ENCODE measurements around the gene FYB2. TPM values are rescaled to one million over a fixed set of nuclear protein-coding genes. Genes with fewer than 3 reads are reported as not detected.

The FYB2 gene, protein sequence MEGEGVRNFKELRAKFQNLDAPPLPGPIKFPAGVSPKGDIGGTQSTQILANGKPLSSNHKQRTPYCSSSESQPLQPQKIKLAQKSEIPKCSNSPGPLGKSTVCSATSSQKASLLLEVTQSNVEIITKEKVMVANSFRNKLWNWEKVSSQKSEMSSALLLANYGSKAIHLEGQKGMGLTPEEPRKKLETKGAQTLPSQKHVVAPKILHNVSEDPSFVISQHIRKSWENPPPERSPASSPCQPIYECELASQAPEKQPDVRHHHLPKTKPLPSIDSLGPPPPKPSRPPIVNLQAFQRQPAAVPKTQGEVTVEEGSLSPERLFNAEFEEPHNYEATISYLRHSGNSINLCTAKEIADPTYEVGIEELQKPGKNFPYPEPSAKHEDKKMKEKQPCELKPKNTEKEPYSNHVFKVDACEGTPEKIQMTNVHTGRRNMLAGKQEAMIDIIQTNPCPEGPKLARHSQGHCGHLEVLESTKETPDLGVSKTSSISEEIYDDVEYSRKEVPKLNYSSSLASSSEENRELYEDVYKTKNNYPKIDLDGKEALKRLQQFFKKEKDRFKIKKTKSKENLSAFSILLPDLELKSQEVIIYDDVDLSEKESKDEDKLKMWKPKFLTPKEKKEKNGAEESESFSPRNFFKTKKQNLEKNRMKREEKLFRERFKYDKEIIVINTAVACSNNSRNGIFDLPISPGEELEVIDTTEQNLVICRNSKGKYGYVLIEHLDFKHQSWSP
- under 1 TPM; 0.39 to 0.70 TPM for total RNA-seq

GRCh38 chr1:56819387-56819899 is at the start of gene FYB2:
Gene FYB2, minus strand, starts transcription at chr1:56819404. Its CDS starts 114 bp downstream, at chr1:56819290.
- TF ChIP-seq, protein P1, sequence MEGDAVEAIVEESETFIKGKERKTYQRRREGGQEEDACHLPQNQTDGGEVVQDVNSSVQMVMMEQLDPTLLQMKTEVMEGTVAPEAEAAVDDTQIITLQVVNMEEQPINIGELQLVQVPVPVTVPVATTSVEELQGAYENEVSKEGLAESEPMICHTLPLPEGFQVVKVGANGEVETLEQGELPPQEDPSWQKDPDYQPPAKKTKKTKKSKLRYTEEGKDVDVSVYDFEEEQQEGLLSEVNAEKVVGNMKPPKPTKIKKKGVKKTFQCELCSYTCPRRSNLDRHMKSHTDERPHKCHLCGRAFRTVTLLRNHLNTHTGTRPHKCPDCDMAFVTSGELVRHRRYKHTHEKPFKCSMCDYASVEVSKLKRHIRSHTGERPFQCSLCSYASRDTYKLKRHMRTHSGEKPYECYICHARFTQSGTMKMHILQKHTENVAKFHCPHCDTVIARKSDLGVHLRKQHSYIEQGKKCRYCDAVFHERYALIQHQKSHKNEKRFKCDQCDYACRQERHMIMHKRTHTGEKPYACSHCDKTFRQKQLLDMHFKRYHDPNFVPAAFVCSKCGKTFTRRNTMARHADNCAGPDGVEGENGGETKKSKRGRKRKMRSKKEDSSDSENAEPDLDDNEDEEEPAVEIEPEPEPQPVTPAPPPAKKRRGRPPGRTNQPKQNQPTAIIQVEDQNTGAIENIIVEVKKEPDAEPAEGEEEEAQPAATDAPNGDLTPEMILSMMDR (IDR thresholded peaks at IDR 0.05): no peak
- Histone ChIP-seq H3K4me3 (no peak within 1 kb of the TSS), H3K4me1 (peaks cover 0 to 29% of the 10 kb centered on the region in 2 donors), H3K9me3 (peaks cover 0 to 4% of the 10 kb centered on the region in 2 donors), H3K27me3 (no peaks in the 10 kb centered on the region), H3K27ac (peak within 1 kb of the TSS; percentile 74 to 82), H3K36me3 (no peaks in the 10 kb centered on the region)
- DNase-seq (ENCODE audit: low spot score): no peak

- no peaks in the 10 kb centered on the region for H3K27me3 ChIP-seq
- TF ChIP-seq, protein P1 (IDR thresholded peaks at IDR 0.05): no peak
- DNase-seq (ENCODE audit: low spot score): no peak
- no peaks in the 10 kb centered on the region for H3K9me3 ChIP-seq
- H3K27ac ChIP-seq: no peak overlapping the region
- no peaks in the 10 kb centered on the region for H3K36me3 ChIP-seq
- no peaks in the 10 kb centered on the region for H3K4me1 ChIP-seq
- H3K4me3 ChIP-seq: no peak overlapping the region
These were observed 49.6 kb upstream of the FYB2 start for GRCh38 chr1:56868761-56869160.

DNA sequence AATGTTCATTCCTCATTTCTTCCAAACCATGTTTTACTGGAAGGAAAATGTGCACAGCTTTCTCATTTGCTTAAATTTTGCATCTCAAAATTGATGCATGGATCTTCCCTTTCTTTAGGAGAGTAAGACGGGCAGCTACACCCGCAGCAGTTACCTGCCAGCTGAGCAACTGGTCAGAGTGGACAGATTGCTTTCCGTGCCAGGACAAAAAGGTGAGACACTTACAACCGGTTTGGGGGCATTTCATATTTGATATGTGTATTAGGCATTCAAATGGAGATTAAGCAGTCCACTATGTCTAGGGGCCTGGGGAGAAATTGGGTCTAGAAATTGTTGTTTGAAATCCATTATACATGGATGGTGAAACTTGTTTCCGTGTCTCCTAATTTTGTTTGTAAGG is 48.3 kb upstream of the FYB2 start:
- Histone ChIP-seq H3K36me3 (no peaks in the 10 kb centered on the region), H3K27me3 (no peaks in the 10 kb centered on the region), H3K4me1 (no peaks in the 10 kb centered on the region), H3K9me3 (no peaks in the 10 kb centered on the region), H3K4me3 (no peak overlapping the region), H3K27ac (no peak overlapping the region)
- TF ChIP-seq, protein P1 (IDR thresholded peaks at IDR 0.05): no peak
- DNase-seq (ENCODE audit: low spot score): no peak

- Histone ChIP-seq H3K4me3 (no peak overlapping the region), H3K36me3 (no peaks in the 10 kb centered on the region), H3K27me3 (no peaks in the 10 kb centered on the region), H3K27ac (no peak overlapping the region), H3K9me3 (no peaks in the 10 kb centered on the region), H3K4me1 (no peaks in the 10 kb centered on the region)
- DNase-seq (ENCODE audit: low spot score): no peak
- TF ChIP-seq, protein P1 (IDR thresholded peaks at IDR 0.05): no peak
These were observed 47.5 kb upstream of the FYB2 start for GRCh38 chr1:56866656-56867055.

GRCh38 chr1:56864430-56864829 is 45.2 kb upstream of the FYB2 start:
- H3K27me3 ChIP-seq: no peaks in the 10 kb centered on the region
- no peaks in the 10 kb centered on the region for H3K36me3 ChIP-seq
- no peak overlapping the region for H3K4me3 ChIP-seq
- no peaks in the 10 kb centered on the region for H3K9me3 ChIP-seq
- no peak for DNase-seq (ENCODE audit: low spot score)
- TF ChIP-seq, protein P1 (IDR thresholded peaks at IDR 0.05): no peak
- no peaks in the 10 kb centered on the region for H3K4me1 ChIP-seq
- no peak overlapping the region for H3K27ac ChIP-seq
